HG03457 (cell line): Measurements from ENCODE around the gene PIGN.

Source experiments
- ATAC-seq: cut with Tn5 transposase; IDR thresholded peaks from one replicate; pipeline ENCODE4 v1.9.1; 2021; ENCODE audit warnings: moderate number of reproducible peaks; ENCODE audit not compliant: unreplicated experiment

Gene PIGN, protein sequence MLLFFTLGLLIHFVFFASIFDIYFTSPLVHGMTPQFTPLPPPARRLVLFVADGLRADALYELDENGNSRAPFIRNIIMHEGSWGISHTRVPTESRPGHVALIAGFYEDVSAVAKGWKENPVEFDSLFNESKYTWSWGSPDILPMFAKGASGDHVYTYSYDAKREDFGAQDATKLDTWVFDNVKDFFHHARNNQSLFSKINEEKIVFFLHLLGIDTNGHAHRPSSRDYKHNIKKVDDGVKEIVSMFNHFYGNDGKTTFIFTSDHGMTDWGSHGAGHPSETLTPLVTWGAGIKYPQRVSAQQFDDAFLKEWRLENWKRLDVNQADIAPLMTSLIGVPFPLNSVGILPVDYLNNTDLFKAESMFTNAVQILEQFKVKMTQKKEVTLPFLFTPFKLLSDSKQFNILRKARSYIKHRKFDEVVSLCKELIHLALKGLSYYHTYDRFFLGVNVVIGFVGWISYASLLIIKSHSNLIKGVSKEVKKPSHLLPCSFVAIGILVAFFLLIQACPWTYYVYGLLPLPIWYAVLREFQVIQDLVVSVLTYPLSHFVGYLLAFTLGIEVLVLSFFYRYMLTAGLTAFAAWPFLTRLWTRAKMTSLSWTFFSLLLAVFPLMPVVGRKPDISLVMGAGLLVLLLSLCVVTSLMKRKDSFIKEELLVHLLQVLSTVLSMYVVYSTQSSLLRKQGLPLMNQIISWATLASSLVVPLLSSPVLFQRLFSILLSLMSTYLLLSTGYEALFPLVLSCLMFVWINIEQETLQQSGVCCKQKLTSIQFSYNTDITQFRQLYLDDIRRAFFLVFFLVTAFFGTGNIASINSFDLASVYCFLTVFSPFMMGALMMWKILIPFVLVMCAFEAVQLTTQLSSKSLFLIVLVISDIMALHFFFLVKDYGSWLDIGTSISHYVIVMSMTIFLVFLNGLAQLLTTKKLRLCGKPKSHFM

DNA sequence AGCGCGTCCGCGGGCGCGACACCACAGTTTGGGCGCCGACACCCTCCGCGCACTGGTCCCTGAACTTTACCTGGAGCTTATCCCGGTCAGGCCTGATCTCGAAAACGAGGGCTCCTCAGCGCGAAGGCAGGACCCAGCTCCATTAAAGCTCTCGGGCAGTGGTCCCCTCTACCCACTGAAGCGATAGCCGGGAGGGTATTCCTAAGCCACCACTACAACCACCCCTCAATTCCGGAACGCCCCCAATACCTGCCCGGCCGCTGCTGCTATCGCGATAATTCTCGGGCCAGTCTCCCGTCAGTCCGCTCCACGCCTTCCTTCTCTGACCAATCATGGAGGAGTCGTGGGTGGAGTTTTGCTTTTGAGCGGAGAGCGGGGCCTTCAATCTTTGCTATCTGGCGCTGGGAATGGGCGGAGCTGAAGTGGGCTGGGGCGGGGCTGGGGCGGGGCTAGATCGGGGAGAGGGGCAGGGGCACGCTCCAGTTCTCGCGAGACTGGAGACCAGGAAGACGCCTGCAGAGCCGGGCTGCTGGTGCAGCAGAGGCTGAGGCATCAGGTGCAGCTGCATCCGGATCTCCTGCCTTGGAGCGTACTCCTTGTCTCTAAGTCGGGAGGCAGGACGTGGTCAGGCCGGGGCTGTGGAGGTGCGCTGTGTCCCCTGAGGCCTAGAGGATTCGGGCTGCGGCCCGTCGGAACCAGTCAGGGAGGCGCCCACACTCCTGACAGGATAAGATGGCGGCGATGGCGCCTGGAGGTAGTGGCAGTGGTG is at the start of gene PIGN, which contains the start of gene RELCH:
TSS of gene PIGN (minus strand) at position 283 of the 769 bp plus-strand sequence. CDS start 25,703 bp downstream, outside the sequence.
TSS of gene RELCH (plus strand) at position 482 of the 769 bp plus-strand sequence. CDS start at position 733, 251 bp downstream.
- peak; percentile 83 for ATAC-seq

DNA sequence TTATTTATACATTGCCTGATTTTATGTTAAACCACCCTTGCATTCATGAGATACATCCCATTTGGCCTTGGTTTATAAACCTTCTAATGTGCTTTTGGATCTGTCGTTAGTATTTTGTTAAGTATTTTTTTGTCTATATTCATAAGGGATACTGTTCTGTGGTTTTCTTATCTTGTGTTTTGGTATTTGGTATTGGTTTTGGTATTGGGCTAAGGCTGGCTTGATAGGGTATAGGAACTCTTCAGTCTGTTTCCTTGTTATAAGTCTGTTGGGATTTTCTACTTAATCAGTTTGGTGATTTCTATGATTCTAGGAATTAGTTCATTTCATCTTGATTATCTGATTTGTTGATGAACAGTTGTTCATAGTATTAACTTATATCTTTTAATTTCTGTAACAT is 49.4 kb upstream of the PIGN start:
- ATAC-seq: no peak

DNA sequence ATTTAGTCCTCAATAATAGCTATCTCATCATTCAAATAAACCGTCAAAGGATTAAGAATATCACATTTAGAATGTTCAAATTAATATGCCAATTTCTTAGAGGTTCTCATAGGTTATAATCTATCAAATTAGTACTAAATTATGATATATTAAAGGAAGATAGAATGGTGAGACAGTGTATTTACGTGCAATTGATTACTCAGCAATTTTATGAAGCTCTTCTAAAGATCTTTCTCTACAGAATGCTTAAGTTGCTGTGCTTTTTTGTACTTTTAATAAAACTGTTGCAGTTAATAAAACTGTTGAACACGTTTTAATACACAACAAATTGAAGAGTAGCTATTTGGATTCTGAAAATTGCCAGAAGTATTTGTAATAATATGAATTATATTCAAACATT is 39.2 kb upstream of the PIGN start:
- ATAC-seq: no peak

DNA sequence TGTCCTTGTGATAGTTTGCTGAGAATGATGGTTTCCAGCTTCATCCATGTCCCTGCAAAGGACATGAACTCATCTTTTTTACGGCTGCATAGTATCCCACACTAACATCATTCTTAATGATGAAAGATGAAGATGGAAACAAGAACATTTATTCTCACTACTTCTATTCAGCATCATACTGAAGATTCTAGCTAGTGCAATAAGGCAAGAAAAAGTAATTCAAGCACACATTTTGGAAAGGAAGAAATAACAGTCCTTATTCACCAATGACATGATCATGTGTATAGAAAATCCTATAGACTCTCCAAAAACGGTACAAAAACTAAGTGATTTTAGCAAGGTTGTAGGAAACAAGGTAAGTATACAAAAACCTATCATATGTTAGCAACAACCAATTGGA is 37.4 kb upstream of the PIGN start:
- ATAC-seq: no peak

DNA sequence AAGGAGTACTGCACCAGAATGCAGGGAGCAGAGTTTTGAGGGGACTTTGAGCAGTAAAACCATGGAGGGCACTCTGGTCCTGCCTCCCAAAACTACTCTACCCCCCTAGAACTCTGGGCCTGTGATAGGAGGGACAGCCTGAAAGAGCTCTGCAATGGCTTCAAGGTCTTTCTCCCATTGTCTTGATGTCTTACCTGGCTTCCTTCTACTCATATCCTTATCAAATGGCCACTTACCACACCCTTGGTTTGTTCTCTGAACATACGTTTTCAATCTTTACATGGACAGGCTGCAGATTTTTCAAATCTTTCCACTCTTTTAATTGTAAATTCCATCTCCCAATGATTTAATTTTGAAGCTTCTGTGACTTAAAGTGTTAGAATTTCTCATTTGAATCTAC is 27.9 kb upstream of the PIGN start:
- no peak for ATAC-seq

DNA sequence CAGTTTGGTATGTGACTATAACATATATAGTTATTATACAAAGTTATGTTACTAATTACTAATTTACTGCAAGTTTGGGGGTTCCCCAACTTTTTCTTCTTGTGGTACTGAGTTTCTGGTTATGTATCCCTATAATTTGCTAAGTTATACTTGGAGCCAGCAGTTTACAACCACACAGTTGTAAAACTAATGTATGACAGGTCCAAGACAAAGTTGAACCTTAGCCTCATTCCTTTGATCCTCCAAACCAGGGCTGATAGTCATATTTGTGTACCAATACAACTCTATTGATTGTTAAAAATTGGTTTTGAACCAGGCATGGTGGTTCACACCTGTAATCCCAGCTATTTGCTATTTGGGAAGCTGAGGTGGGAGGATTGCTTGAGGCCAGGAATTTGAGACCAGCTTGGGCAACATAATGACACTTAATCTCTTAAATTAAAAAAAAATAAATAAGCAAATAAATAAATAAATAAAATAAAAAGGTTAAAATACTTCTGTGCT is 24.5 kb upstream of the PIGN start:
- no peak for ATAC-seq

DNA sequence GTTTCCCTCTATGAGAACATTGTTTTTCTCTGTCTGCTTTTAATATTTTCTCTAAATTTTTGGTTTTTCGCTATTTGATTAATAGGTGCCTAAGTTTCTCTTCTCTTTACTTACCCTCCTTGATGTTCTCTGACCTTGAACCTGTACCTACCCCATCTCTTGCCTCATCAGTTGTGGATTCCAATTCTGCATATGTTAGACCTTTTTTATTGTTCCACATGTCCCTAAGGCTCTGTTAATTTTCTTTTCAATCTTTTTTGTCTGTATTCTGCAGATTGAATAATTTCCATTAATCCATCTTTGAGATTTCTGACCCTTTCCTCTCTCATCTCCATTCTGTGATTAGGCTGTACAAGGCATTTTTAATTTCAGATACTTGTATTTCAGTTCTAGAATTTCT is 23.3 kb upstream of the PIGN start:
- no peak for ATAC-seq

DNA sequence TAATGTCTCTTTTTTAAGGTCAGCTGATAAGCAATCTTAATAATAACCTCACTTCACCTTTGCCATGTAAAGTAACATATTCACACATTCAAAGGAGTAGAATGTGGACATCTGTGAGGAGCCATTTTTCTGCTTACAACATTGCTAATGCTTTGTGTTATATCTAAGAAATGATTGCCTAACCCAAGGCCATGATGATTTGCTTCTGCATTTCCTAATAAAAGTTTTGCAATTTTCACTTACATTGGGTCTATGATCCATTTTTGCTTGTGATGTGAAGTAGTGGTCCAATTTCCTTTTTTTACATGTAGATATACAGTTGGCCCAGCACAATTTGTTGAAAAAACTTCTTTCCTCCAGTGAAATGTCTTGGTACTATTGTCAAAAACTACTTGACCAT is 22.2 kb upstream of the PIGN start:
- no peak for ATAC-seq

DNA sequence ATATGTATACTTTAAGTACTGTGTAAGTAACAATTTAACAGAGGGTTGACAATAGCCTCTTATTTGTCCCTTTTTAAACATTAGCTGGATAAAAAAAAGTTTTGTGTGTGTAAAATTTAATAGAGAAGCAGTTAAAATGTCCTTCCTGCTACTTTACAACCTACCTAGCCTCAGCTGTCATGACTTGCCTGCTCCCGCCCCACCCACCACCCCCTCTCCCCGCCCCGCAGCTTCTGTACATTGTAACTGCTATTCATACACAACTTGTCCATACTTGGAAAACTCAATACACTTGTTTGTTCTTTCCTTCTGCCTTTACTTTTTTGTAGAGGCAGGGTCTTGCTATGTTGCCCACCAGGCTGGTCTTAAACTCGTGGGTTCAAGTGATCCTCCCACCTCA is 19.7 kb upstream of the PIGN start:
- no peak for ATAC-seq

DNA sequence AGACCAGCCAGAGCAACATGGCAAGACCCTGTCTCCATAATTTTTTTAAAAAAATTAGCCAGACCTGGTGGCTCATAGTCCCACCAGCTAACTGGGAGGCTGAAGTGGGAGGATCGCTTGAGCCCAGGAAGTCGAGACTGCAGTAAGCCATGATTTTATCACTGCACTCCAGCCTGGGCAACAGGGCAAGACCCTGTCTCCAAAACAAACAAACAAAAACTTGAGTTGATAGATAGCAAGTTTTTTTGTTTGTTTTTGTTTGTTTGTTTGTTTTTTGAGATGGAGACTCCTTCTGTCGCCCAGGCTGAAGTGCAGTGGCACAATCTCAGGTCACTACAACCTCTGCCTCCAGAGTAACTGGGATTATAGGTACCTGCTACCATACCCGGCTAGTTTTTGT is 19.0 kb upstream of the PIGN start:
- ATAC-seq: no peak

DNA sequence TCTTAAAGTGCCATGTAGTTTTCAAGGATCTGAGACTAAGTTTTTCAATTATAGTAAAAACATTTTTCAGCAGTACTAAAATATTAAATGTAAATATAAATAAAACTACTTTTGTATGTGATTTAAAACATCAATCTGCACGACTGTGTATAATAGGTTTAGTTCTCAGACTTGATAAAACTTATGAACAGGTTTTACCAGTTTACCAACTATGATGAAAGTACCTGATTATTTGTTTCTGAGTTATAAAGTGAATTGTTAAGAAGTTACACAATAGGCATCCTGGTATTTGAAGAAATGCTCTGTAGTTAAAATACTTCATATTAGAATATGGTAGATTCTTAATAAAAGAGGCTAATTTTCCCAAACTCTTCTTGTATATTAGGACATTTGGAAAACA is 15.0 kb upstream of the PIGN start:
- ATAC-seq: no peak

DNA sequence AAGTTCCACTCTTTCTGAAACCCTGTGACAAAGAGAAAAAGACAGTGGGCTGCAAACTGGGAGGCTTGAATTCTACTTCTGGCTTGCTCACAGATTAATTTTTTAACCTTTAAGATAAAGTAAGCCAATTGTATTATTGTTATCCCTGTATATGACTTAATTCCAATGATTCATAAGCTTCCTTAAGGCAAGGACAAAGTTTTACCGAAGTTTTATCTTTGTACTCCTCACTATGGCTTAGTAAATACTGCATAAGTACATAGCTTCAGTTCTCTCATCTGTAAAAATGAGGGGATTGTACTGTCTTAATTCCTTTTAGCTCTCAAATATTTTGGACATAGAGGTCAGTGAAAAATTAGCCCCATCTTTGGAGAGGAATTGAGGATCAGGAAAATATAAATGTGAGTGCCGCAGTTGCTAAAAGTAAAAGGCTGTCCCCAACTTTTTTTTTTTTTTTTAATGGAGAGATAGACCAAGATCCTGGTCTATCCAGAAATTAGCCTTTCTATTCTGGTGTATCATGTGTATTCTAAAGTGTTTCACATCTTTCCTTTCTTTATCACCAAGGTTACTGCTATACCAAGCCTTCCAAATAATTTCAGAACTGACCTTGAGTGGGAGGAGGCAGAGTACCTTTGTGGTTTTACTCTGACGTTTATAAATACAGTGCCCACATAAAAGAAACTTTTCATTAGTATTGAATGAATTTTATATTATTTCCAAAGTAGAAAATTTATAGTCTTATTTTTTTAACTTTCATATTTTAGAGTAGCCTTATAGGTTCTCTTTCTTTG is 13.5 kb upstream of the PIGN start:
- no peak for ATAC-seq

DNA sequence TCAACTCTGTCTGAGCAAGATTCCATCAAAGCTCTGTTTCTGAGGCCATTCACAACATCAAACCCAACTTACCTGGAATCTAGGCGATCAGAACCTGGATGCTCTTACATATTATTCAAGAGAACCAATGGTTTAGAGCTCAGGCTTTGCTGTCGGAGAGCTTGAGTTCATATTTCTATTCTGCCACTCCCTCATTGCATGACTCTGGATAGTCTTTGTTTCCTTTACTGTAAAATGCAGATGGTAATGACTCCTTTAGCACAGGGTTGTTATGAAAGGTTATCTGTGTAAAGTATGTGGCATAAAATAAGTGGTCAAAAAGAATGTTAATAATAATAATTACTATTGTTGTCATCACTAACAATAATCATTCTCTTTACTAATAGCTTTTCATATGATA is 12.8 kb upstream of the PIGN start:
- ATAC-seq: no peak

DNA sequence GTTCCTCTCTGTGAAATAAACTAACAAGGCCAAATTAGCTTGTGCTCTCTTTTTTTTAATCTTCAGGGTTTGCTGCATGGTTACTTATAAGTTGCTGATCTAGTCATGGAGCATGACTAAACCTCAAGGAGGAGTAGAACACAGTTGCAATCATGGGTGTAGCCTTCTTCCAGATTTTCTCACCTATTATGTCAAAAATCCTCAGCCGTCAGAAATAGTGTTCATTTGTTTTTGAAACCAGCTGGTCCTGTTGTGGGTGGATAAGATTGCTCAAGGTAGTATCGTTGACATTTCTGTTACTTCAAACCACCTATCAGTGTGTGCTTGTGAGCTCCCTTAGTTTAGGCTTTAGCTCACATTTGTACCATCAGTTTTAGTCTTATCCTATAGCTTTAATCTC is 11.4 kb upstream of the PIGN start:
- ATAC-seq: no peak

DNA sequence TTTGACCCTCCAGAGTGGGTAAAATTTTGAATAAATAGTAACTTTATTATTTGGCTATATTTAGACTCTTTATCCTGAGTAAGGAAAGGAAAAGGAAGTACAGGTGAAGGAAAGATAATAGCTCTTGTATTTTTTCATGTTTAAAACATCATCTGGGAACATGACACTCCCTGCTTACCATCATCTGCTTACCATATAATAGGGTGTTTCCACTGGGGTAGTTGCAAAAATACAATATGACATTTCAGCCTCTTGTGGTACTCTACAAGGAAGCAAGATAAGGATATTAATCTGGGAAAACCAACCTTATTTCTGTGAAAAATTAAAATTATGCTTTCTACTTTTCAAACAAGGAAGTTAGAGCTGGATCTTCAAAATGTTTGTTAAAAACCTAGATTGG is 10.1 kb upstream of the PIGN start:
- no peak for ATAC-seq

DNA sequence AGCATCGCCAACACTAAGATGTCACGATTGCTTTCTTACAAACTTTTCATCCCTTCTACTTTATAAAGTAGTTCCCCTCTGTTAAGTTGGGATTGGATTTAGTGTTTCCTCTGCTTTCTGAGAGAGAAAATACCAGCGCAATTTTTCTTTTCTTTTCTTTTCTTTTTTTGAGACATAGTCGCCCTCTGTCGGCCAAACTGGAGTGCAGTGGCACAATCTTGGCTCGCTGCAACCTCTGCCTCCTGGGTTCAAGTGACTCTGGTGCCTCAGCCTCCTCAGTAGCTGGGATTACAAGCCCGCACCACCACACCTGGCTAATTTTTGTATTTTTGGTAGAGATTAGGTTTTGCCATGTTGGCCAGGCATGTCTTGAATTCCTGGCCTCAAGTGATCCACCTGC is 9.2 kb upstream of the PIGN start:
- no peak for ATAC-seq

DNA sequence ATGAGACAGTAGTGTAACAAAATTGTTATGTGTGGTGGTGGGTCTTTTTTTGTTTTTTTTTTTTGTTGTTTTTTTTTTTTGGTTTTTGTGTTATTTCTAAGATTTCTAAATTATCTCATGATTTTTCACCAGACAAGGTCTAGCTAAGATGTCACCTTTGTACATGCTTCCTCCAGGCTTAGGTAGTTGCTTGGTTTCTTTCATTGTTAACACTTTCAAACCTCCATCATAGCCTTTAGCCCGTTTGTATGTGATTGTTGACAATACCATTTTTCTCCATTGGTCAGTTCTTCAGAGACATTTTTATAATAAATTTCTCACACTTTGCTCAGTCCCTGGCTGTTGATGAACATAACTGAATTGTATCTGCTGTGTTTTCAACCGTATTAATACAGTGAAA is 2.4 kb upstream of the PIGN start:
- ATAC-seq: no peak

DNA sequence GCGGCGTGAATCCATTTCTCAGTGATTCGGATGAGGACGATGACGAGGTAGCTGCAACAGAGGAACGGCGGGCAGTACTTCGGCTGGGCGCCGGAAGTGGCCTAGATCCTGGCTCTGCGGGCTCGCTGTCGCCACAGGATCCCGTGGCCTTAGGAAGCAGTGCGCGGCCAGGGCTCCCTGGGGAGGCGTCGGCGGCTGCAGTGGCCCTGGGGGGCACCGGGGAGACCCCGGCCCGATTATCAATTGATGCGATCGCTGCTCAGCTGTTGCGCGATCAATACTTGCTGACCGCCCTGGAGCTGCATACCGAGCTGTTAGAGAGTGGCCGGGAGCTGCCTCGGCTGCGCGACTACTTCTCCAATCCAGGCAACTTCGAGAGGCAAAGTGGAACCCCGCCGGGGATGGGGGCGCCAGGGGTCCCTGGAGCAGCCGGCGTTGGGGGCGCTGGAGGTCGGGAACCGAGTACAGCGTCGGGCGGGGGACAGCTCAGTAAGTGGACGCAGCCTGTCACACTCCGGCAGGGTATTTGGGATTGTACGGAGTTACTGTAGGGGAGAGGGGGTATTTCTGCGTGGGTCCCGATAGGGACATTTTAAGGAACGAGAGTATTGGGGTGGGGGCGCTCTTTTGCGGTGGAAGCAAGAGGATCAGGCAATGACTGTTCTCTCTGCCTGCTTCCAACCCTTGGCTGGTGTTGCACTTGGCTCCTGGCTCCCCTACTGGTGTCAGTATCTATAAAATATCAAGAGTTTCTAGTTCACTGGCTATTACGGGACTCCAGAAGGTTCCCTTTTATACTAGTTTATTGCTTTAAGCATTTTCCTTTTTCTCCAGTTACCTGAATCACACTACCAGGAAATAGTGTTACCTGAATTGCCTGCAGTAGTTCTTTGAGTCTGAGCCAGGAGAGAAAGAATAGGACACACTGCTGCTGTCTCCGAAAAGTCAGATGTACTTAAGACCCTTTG is 971 bp upstream of the PIGN start:
- no peak for ATAC-seq

DNA sequence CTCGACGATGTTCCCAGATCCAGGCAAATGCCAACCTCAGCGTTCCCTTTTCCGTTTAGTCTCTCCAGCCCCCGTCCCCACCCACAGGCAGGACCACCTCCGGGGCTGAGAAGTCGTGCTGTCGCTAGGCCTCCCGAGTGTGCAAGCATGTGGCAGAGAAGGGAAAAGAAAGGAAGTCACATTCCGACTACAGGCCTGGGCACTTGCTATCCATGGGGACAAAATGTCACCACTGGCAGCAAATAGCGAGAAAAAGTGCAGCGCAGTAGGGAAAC is 420 bp downstream of the PIGN start:
- no peak for ATAC-seq
